ENCODE measurements around the gene STXBP2.

GRCh38 chr19:7633698-7634097 is 3.2 kb upstream of the STXBP2 start, which contains the start of gene PCP2:
- TF ChIP-seq POLR2A (IDR thresholded peaks at IDR 0.05; ENCODE audit: low read depth, low read length), result no peak
- no peak for TF ChIP-seq POLR2AphosphoS5 (IDR thresholded peaks at IDR 0.05; ENCODE audit: low read depth, low read length)
